ENCODE data around the gene PCYOX1L.

The PCYOX1L gene

DNA sequence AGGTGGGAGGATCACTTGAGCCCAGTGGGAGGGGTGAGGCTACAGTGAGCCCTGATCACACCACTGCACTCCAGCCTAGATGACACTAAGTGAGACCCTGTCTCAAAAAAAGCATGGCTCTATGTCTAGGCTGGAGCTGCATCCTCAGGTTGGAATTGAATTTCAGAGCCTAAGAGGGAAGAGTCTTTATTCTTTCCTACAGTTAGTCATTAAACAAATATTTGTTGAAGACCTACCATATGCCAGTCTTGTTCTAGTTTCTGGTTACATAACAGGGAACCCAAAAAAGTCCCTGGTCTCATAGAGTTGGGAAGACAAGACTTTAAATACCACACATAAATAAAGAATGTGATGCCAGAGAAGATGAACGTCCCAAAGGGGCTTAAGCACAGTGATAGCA lies 19.5 kb upstream of the PCYOX1L start:
- no peak for DNase-seq

GRCh38 chr5:149340920-149341319 lies 16.9 kb upstream of the PCYOX1L start:
- no peak for DNase-seq

- no peak for DNase-seq
Measured at GRCh38 chr5:149341876-149342275, 16.0 kb upstream of the PCYOX1L start.

GRCh38 chr5:149344151-149344550 lies 13.7 kb upstream of the PCYOX1L start:
- DNase-seq: peak; percentile 4

DNA sequence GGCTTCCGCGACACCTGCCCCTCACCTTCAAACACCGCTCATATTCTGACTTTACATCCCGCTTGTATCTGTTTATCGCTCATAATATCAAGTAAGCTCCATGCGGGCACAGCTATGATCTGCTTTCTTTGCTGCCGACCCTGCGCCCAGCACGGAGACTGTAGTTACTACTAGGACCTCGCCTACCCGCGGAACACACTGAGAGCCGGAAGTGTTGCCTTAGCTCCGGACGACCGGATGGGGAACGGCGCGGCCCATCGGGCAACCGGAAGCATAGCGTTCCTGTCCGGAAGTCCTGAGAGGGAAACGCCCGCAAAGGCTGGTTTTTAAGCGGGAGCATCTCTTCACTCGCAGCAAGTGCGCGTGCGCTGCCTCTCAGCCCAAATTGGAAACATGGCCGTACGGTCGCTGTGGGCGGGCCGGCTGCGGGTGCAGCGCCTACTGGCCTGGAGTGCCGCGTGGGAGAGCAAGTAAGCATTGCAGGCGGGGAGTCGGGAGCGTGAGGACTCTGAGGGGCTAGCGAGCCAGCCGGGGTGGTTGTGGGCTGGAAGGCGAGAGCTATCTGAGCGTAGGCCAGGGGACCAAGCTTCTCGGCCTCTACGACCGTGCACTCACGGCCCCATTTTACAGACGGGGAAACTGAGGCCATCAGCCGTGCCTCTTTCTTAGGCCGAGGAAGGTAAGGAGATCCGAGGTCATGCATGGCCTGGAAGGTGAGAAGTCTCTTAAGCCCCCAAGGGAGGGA lies 12.5 kb upstream of the PCYOX1L start, which contains the start of gene GRPEL2:
Gene GRPEL2, plus strand, starts transcription at position 353 of the 745 bp plus-strand sequence. Its CDS starts 41 bp downstream, at position 394.
- peak; percentile 89 for DNase-seq

- DNase-seq: no peak
Measured at GRCh38 chr5:149345892-149346222, 12.0 kb upstream of the PCYOX1L start.

- DNase-seq: no peak
Measured at GRCh38 chr5:149348518-149348917, 9.3 kb upstream of the PCYOX1L start.

DNA sequence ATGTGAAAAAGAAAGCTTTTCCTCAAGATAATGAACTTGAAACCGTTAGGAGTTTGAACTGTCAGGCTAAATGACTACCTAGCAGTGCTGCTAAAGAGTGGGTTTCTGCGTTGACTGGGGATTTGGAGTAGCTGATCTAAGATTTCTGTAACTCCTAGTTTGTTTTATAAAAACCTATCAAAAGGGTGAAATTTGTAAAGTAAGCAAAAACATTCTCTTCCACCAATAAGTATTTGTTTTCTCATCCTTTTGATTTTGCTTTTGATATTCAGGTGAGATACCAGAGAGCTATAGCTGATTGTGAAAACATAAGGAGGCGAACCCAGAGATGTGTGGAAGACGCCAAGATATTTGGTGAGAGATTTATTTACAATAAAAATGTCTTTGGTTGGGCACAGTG lies 8.5 kb upstream of the PCYOX1L start:
- no peak for DNase-seq

DNA sequence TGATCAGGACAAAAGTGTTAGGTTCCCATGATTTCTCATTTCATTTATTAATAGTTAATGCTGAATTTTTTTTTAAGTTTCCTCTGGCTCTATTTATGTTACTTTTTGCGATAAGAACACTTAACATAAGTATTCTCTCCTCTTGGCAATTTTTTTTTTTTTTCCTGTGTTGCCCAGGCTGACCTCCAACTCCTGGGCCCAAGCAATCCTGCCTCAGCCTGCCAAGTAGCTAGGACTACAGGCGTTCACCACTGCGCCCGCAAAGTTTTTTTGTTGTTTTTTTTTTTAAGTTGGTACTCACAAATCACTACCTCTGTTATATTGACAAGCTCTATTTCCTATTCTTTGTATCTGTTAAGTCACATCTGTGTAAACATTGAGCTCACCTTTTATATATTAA lies 5.7 kb upstream of the PCYOX1L start:
- no peak for DNase-seq

- DNase-seq: no peak
Measured at GRCh38 chr5:149353911-149354310, 3.9 kb upstream of the PCYOX1L start.

DNA sequence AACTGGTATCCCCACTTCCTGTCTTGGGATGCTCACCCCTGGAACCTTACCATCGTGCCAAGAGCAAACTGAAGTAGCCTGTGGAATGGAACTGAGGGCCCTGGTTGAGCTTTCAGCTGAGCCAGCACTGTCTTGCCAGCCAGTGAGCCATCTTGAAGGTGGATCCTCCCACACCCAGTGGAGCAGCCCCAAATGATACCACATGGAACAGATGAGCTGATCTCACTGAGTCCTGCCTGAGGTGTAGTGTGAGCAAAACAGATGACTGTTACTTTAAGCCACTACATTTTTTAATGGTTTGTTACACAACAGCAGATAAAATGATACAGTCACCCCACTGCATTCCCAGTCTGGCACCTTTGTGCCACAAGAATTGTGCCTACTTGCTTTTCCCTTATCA lies 2.2 kb upstream of the PCYOX1L start:
- DNase-seq: no peak

DNA sequence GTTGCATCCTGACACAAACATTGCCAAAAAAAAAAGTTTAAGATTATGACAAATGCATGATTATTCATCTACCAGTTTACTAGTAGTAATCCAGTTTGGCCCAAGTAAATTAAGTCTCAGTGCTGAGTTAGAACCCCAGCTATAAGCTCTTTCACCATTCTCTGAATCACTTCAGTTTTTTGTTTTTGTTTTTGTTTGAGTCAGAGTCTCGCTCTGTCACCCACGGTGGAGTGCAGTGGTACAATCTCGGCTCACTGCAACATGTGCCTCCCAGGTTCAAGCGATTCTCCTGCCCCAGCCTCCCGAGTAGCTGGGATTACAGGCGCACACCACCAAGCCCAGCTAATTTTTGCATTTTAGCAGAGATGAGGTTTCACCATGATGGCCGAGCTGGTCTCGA lies 1.5 kb upstream of the PCYOX1L start:
- DNase-seq: no peak

DNA sequence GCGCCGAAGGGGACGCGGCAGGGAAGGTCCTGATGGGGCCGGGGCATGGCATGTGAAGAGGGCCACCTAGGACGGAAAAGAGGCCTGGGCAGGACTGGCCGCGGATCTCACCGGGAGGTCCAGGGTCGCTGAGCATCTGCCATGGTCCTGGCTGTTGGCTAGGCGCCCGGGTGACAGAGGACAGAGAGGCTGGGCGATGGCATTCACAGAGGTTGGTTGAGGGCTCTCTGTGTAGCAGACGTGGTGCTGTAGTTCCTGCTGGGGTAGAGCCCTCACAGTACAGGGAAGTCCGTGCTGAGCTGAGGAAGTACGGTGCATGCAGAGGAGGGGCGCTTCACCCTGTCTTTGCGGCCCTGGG lies 427 bp downstream of the PCYOX1L start:
- DNase-seq: peak; percentile 22

DNA sequence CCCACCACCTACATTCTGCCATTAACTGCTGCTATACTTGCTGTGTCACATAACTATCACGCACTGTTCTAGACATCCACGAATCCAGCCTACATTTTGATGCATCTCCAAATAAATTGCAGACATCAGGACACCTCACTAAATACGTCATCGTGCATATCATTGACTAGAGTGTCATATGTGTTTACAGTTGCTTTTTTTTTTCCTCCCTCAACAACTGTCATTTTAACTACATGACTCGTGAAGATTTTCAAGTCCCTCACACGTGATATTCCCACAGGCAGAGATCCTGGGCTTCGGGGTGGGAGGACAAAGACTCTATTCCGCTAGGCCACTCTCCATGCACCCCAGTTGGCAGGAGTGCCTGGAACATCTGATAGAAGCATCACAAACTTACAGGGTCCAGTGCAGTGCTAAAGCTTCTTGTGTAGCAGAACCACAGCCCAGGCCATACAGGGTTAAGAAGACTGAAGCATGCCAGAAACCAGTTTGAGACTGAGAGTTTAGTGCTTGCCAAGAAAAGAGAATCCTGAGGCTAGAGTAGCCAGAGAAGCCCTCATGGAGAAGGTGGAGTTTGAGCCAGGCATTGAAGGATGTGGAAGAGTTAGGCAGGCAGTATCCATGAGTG lies 1.1 kb downstream of the PCYOX1L start:
- no peak for DNase-seq

GRCh38 chr5:149360272-149360671 lies 2.4 kb downstream of the PCYOX1L start:
- DNase-seq: no peak

DNA sequence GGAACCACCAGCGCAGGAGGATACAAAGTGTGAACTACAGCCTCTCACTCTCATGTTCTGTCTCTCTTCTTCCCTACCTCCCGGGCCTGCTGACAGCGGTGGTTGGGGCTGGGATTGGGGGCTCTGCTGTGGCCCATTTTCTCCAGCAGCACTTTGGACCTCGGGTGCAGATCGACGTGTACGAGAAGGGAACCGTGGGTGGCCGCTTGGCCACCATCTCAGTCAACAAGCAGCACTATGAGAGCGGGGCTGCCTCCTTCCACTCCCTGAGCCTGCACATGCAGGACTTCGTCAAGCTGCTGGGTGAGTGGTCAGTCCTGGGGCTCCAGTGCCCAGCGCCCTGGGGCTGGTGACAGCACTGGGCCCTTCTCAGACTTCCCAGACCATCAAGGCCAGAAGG lies 4.7 kb downstream of the PCYOX1L start:
- DNase-seq: no peak

DNA sequence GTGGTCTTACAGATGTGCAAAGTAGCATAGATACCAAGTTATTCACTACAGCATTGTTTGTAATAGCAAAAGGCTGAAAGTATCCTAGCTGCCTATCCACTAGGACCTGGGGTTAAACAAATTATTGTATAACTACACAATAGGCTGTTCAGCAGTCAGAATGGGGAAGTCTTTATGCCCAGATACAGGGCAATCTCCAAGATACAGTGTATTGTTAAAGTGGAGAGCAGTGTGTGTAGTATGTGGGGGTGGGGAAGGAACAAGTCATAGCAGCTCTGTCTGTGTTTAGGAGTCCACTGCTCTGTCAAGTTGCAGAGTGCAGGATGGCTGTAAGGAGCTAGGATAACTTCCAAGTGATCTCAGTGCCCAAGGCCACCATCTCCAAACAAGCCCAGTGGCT lies 5.5 kb downstream of the PCYOX1L start:
- DNase-seq: peak; percentile 33

DNA sequence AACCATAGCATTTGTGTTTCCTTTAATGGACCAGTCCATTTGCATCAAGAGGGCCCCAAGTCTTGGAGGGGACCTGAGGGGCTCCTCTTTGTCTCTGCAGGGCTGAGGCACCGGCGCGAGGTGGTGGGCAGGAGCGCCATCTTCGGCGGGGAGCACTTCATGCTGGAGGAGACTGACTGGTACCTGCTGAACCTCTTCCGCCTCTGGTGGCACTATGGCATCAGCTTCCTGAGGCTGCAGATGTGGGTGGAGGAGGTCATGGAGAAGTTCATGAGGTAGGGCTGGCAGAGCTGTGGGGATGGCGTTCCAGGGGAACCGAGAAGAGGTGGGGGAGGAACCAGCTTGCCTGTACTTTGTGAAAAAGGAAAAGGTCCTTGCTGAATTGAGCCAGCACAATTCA lies 6.1 kb downstream of the PCYOX1L start:
- DNase-seq: no peak

DNA sequence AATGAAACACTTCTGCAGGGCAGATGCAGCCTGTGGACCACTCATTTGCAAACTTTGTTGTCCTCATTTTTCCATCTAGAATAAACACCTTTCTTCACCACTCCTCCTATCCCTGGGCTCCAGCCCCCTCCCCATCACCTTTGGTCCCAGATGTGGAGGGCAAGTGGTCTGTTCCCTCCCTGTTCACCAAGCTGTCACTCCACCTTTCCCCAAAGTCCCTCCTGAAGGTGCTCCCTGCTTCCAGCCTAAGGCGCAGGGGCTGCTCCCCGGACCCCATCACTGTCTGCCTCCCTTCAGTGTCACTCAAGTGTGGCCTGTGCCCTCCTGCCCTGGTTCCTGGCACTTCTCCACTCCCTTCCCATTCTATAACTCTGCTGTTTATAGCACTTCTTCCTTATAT lies 6.9 kb downstream of the PCYOX1L start:
- DNase-seq: no peak

GRCh38 chr5:149365418-149365817 lies 7.6 kb downstream of the PCYOX1L start:
- no peak for DNase-seq

DNA sequence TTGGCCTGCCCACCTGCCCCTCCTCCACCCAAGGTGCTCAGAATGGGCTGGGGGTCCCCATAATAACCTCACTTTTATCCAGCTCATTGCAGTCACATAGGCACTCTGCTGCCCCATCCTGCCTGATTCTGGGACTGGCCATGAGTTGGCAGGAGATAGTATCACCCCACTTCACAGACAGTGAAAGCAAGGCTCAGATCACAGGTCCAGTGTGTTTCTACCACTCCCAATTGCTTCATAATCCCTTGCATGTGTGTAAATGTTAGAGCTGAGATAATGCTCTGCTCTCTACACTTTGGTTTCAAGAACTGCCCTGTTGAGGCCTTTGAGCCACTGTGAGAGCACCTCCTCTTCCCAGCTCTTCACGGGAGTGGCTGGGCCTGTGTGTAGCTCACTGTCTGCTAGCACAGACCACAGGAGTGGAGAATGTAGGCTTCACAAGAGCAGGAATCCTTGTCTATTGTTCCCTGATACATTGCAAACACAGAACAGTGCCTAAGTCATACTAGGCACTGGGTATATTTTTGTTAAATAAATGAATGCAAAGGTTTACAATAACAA lies 8.4 kb downstream of the PCYOX1L start:
- no peak for DNase-seq

DNA sequence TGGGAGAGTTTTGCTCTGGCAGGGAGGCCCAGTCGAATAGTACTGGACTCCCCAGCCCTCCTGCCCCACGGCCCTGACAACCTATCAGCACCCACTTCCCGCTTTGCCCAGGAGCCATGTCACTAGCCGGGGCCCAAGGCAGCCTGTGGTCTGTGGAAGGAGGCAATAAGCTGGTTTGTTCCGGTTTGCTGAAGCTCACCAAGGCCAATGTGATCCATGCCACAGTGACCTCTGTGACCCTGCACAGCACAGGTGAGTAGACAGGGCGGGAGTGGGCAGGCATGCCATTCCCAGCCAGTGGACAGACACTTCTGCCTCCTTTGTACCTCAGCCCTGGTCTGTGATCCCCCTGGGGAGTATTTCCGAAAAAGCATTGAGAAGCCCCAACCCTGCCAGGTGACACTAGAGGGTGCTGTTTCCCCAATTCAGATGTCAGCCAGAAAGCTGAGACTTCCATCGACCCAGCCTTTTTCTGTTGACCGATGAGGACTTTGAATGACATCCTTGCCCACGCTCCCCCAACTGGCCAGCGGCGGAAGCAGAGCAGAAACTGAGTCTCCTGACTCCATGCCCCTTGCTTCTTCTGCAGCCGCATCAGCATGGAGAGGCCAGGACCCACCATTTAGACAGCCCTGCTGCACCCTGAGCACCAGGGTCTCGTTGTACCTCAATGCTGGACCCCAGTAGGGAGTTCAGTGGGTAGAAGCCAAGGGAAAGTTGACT lies 9.6 kb downstream of the PCYOX1L start:
- peak; percentile 34 for DNase-seq

- DNase-seq: no peak
Measured at GRCh38 chr5:149367972-149368645, 10.3 kb downstream of the PCYOX1L start.
